ENCODE results near the gene ELAC1.
A peak's percentile ranks its signal among the peaks of the same experiment; 100 is the strongest.

ELAC1 gene

DNA sequence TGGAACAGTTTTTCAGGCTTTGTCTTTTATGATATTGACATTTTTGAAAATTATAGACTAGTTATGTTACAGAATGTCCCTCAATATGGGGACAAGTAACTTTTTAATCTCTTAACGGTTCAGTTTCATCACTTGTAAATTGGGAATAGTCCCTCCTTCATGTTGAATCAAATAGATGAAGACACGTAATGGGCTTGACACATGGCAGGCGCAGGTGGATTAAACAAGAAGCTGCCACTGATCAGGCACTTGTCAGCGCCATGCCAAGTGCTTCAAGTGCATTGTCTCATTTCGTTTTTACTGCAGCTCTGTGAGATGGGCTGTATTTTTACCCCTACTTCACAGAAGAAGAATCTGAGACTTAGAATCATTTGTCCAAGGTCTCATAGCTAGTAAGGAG is 52.7 kb downstream of the ELAC1 start:
- DNase-seq (ENCODE audit: low spot score): no peak

DNA sequence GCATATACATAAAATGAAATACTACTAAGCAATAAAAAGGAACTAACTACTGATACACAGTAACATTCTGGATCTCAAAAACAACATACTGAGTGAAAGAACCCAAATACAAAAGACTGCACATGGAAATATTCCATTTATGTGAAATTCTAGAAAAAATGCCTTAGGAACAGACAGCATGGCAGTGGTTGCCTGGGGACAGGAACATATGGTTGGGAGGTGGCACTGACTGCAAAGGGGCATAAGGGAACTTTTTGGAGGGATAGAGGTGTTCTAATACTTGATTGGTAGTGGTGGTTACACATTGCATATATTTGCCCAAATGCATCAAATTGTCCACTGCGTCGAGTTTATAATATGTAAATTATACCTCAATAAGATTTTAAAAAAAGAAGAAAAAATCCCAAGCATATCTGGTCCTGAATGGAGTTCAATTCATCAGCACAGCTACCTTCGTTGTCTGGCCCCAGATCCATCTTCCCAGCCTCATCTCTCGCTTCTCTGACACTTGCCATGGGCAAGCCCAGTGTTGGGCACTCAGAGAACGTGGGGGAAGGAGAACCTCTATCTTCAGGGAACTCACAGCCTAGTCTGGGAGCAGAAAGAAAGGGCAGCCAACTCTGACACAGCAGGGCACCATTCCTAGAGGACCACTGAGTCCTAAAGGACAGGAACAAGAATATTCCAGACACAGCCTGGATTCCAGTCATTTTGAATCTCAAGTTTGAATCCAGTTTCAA is 53.6 kb downstream of the ELAC1 start:
- no peak for DNase-seq (ENCODE audit: low spot score)

DNA sequence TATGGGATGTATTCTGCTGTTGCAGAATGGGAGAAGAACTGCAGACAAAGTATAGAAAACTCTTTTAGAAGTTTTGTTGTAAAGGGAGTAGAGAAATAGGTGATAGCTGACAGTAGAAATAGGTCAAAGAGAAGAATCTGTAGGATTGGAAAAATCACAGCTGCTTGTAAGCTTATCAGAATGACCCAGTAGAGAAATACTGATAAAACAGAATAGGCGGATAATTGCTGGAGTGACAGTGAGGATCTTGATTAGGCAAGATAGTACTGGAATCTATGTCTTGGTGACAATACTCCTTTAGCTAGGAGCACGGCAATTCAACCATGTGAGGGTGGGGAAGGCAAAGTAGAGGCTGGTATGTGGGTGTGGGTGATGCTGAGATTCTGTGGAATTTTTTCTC is 57.7 kb downstream of the ELAC1 start:
- no peak for DNase-seq (ENCODE audit: low spot score)

DNA sequence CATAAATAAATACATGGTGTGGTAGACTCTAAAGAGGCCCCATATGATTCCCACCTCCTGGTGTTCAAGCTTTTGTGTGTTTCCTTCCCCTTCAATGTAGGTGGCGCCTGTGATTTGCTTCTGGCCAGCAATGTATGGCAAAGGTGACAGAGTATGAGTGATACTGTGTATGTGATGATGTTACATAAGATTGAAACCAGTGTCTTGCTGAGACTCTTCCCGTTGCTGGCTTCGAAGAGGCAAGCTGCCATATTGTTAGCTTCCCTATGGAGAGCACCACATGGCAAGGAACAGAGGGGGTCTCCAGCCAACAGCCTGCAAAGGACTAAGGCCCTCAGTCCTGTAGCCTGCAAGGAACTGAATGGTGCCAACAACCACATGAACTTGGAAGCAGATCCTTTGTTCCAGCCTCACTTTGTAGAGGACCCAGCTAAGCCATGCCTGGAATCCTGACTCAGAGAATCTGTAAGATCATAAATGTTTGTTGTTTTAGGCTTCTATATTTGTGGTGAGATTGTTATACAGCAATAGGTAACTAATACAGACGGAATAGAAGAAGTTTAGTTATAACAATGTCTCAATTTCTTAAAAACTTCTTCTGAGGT is 60.5 kb downstream of the ELAC1 start:
- no peak for DNase-seq (ENCODE audit: low spot score)

DNA sequence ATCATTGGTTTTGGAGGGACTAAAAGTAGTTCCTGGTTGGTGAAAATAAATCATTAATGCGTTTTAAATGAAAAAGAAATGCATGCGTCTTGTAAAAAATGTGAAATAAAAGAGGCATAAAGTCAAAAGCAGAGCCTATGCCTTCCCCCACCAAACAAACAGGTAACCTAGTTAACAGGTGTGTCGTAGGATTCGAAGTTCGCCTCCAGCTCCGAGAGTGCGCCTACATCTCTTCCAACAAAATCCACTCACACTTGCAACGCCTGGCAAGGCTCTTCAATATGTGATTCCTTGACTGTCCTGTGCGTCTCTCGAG is 61.5 kb downstream of the ELAC1 start:
- no peak for DNase-seq (ENCODE audit: low spot score)

DNA sequence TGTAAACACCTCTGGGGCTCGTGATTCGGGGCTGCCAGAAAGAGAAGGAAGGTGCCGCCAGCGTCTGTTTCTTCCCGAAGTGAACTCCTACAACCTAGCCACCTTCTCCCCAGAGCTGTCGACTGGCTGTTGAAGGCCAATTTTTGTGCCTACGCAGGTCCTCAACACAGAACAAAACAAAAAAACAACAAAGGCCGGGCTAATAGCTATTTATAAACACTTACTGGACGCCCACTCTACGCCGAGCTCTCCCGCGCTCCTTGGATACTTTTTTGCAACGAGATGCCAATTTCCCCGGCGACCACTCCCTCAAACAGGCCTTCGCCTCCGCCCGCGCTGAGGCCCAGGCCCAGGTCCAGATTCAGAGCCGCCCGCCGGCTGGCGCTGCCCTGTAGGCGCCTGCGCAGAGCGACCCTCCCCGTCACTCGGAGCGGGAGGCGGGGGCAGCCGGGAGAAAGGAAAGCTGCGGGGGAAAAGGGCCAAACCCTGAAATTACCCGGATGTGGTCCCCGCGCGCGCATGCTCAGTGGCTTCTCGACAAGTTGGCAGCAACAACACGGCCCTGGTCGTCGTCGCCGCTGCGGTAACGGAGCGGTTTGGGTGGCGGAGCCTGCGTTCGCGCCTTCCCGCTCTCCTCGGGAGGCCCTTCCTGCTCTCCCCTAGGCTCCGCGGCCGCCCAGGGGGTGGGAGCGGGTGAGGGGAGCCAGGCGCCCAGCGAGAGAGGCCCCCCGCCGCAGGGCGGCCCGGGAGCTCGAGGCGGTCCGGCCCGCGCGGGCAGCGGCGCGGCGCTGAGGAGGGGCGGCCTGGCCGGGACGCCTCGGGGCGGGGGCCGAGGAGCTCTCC is 62.1 kb downstream of the ELAC1 start, which contains the start of gene SMAD4:
Gene SMAD4 (plus strand): TSS at position 520 of the 843 bp plus-strand sequence. CDS start 16,834 bp downstream, outside the sequence.
- peak; percentile 82 for DNase-seq (ENCODE audit: low spot score)

DNA sequence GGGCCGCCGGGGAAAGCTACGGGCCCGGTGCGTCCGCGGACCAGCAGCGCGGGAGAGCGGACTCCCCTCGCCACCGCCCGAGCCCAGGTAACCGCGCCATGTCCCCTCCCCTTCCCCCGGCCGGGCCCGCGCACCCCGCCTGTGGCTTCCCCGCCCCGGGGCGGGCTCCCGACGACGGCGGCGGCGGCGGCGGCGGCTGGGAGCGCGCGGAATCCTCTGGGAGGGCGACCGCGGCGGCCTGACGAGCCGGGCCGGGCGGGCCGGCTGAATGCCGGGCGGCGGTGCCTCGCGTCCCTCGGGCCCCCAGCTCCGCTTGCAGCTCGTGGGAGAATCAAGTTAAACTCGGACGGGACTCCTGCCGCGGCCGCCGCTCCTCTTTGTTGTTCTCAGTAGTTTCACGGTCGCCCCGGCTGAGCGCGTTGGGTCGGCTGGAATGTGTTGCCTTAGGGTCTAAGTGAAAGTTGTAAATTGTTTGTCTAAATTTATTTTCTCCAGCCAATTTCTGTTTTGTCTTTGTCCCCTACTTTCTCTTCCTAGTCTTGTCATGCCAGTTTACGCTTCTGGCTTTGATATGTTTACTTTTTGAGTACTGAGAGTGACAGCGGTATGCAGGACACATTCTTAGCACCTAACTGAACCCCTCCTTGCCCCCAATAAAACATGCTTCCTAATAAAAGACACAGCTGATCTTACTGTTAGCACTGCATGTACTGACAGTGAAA is 62.9 kb downstream of the ELAC1 start:
- DNase-seq (ENCODE audit: low spot score): no peak

DNA sequence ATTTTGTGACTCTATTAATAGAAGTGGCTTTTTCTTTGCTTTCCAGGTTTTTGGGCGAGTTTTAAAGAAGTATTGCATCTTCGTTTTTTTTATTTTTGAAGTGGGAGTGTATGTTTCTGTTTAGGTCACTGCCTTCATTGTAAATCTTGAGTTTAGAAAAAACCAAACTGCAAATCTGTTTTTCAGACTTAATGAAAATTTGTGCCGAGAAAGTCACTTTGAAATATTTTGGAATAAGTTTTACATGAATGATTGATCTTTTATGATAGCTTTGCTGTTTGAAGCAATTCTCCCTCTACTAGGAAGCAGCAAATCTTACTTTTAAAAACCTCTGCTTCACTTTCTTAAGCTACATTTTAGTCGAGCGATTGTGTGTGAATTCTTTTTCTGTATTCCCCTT is 64.4 kb downstream of the ELAC1 start:
- no peak for DNase-seq (ENCODE audit: low spot score)

DNA sequence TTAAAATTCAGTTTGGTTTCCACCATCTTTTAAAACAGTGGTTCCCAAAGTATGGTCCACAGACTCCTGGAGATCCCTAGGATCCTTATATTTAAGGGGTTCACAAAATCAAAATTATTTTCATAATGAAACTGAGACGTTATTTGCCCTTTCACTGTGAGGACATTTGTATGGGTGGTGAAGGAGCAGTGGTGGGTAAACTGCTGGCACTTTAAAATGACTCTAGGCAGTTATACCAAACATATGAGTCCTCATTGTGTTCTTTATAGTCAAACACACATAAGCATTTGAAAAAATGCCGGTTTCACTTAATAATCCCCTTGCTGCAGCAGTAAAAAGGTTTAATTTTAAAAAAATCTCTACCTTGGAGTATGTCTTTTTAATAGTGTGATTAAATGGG is 69.4 kb downstream of the ELAC1 start:
- DNase-seq (ENCODE audit: low spot score): no peak
